Coronary artery (tissue), 2 donors: ENCODE measurements around the gene SNRNP35.
"Not testable (repeated sequence)": the region's sequence is repeated elsewhere in the genome, so short reads cannot be mapped to it uniquely, and the experiment has no call there.

Experiments
- DNase-seq: peaks from one replicate; pipeline ENCODE4 v3.0.0-alpha.2; 2017; ENCODE audit warnings: low spot score
- H3K27ac ChIP-seq, 2 donors: fragments of 200-600 bp; sonication (generic); one replicate each; pipeline ENCODE4 v1.5.1; 2016 to 2019
- H3K4me3 ChIP-seq: fragments of 200-600 bp; sonication (generic); 2 replicates; pipeline ENCODE4 v1.5.1; 2016; ENCODE audit warnings: mild to moderate bottlenecking, moderate library complexity
- CTCF ChIP-seq: fragments of 200-600 bp; sonication (generic); IDR thresholded peaks from one replicate; pipeline ENCODE4 v1.5.1; 2019; ENCODE audit warnings: antibody characterized with exemption

Gene SNRNP35

DNA sequence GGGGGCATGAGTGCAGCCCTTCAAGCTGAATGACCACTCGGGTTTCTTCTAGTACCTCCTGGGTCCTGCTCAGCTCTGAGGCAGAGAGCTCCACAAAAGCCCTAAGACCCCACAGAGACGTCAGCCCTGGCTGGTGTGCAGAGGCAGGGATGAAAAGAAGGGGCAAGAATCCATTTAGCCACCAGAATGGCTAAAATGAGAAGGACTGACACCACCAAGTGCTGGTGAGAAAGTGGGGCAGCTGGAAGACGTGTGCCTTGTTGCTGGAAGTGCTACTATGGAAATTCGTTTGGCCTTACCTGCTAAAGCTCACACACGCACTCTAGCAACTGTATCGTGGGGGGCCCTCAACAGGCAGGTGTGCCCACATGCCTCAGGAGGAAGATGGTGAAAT is 48.9 kb downstream of the SNRNP35 start:
- TF ChIP-seq CTCF = no peak
- Histone ChIP-seq H3K4me3 (no peak overlapping the region), H3K27ac (no peak overlapping the region)
- DNase-seq = no peak

DNA sequence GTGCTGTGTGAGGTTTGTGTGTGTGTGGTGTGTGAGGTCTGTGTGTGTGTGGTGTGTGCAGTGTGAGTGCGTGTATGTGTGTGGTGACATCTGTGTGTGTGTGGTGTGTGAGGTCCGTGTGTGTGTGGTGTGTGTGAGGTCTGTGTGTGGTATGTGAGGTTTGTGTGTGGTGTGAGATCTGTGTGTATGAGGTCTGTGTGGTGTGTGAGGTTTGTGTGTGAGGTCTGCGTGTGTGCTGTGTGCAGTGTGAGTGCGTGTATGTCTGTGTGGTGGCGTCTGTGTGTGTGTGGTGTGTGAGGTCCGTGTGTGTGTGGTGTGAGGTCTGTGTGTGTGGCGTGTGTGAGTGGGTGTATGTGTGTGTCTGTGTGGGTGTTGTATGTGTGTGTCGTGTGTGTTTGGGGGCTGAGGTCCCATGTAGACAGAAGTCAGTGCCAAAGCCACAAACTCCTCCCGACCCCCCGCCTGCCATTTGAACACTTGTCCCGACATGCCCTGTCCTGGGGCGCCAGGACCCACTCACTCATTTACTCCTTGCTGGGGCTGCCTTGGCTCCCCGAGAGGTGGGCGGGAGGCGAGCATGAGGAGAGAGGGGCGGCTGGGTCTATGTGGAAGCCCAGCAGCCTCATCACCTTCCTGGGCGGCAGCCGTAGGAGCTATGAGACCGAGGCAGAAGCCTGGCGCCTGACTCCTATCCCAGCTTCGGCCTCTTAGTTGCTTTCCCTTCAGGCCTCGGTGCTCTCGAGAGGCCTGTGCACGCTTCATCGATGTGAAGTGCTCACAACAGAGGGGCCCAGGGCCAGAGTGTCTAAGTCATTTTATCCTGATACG is 55.1 kb downstream of the SNRNP35 start:
- TF ChIP-seq CTCF = no peak
- DNase-seq = no peak
- Histone ChIP-seq H3K27ac (peak overlapping the region in 1 of 2 donors; percentile 45), H3K4me3 (no peak overlapping the region)

DNA sequence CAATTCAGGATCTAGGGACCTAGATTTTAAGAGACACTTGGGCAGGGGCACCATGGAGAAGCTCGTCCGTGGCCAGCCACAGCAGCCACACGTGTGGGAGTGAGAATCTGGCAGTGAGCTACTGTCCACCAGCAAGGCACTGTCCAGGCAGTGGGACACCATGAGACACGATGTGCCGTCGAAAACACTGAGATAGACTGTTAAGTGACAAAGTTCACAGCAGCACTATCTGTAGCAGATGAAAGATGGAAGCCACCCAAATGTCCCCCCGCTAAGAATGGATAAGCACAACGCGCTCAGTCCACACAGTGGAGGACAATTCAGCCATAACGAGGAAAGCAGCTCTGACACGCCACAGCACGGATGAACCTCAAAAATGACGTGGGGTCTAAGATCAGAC is 55.9 kb downstream of the SNRNP35 start:
- H3K4me3 ChIP-seq = no peak overlapping the region
- DNase-seq = no peak
- no peak for TF ChIP-seq CTCF
- no peak overlapping the region for H3K27ac ChIP-seq

- DNase-seq, H3K27ac ChIP-seq, H3K4me3 ChIP-seq: not testable (repeated sequence)
These were observed 56.8 kb downstream of the SNRNP35 start for GRCh38 chr12:123514582-123515221.

DNA sequence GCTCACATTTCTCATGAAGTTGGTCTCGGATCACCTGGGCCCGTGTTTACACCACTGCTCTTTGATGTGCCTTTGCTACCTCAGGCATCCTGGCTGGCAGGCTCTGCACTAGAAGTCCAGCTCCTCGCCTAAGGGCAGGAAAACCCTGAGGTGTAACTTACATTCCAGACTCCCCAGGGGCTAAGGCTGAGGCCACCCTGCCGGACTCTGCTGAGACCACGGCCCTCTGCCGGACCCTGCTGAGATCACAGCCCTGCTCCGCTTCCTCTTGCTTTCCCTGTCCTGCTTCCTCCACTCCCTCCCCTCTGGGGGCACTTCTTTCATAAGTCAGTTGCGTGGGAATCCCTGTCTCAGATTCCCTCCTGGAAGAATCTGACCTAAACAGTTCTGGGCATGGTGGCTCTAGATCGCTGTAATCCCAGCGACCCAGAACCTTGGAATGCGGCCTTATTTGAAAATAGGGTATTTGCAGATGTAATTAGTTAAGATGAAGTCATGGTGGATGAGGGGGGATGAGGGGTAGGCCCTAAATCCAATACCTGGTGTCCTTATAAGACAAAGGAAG is 58.4 kb downstream of the SNRNP35 start:
- Histone ChIP-seq H3K27ac (peak overlapping the region in 1 of 2 donors; percentile 69), H3K4me3 (no peak overlapping the region)
- no peak for DNase-seq
- TF ChIP-seq CTCF = no peak
